NCI-H187 treated with DMSO at 0.1 percent for 48 hours (cell line): ENCODE measurements around the gene PFKFB3.
"Not testable (repeated sequence)": the region's sequence is repeated elsewhere in the genome, so short reads cannot be mapped to it uniquely, and the experiment has no call there.

ENCODE experiments used
- DNase-seq: peaks from one replicate; lab custom pipeline; 2025; lab: John Stamatoyannopoulos, UW

Gene PFKFB3

GRCh38 chr10:6178581-6178980, 24.2 kb upstream of the PFKFB3 start:
- no peak for DNase-seq

DNA sequence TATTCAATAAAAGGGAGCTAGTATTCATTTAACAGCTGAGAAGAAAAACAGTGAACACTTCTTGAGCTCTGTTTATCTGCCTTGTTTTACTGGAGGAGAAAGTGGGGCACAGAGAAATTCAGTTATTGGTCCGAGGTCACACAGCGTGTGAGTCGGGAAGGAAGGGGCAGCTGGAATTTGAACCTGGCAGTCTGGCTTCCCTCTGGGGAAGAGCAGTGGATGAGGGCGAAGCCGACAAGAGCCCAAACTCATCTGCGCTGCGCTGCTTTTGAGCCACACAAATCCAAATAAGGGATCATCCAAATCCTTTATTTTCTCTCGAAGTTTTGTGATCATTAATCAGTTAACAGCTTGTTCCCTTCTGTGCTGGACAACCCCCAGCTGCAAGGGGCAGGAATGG, 23.7 kb upstream of the PFKFB3 start:
- DNase-seq = no peak

DNA sequence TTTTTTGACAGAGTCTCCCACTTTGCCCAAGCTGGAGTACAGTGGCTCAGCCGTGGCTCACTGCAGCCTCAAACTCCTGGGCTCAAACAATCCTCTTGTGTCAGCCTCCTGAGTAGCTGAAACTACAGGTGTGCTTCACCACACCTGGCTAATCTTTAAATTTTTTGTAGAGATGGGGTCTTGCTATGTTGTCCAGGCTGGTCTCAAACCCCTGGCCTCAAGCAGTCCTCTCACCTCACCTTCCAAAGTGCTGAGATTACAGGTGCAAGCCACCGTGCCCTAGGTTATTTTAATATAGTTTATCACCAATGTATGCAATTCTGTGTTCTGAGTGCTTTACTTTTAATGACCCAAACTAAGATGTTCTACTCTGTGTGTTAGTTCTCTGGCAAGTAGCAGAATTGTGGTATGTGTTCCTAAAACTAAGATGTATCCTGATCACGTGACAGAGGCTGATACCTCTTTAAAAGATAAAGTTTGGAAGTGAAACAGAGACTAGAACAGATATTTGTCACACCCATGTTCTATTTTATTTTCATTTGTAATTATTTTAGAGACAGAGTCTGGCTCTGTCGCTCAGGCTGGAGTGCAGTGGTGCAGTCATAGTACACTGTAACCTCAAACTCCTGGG, 22.1 kb upstream of the PFKFB3 start:
- no peak for DNase-seq

- no peak for DNase-seq
Observed at GRCh38 chr10:6181249-6181648, 21.5 kb upstream of the PFKFB3 start.

- no peak for DNase-seq
Observed at GRCh38 chr10:6182454-6183098, 20.2 kb upstream of the PFKFB3 start.

- no peak for DNase-seq
Observed at GRCh38 chr10:6185039-6185716, 17.6 kb upstream of the PFKFB3 start.

DNA sequence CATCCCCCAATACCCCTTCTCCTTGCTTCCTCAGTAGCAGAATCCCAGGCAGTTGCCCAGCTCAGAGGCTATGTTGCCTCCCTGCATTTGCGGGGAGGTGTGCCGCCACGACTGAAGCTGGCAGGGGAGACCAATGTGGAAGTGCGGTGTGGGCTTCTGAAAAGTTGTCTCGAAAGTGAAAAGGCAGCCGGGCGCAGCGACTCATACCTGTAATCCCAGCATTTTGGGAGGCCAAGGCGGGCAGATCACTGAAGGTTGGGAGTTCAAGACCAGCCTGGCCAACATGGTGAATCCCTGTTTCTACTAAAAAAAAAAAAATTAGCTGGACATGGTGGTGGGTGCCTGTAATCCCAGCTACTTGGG, 15.9 kb upstream of the PFKFB3 start:
- no peak for DNase-seq

DNA sequence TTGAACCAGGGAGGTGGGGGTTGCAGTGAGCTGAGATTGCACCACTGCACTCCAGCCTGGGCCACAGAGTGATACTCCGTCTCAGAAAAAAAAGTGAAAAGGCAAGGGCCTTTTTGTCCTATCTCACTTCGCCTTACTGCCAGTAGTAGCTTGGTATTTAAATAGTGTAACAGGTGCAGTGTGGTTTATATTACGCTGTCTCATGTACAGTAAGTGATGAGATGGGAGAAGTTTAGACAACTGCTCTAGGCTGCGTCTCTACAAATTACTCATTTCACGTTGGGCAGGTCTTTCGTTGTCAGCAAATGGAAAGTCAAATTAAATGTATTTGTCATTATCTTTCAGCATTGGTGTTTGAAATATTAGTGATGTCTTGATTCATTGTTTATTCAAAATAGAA, 15.5 kb upstream of the PFKFB3 start:
- no peak for DNase-seq

DNA sequence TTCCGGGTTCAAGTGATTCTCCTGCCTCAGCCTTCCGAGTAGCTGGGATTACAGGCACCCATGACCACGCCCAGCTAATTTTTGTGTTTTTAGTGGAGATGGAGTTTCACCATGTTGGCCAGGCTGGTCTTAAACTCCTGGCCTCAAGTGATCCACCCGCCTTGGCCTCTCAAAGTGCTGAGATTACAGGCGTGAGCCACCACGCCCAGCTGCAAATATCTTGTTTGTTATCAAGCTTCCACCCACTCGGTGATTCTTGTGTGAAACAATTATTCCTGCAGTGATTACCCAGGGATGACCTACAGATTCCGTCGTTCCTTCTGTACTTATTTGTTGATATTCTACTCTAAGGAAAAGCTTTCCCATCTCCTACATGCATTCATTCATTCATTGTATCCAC, 12.7 kb upstream of the PFKFB3 start:
- not testable (repeated sequence) for DNase-seq

DNA sequence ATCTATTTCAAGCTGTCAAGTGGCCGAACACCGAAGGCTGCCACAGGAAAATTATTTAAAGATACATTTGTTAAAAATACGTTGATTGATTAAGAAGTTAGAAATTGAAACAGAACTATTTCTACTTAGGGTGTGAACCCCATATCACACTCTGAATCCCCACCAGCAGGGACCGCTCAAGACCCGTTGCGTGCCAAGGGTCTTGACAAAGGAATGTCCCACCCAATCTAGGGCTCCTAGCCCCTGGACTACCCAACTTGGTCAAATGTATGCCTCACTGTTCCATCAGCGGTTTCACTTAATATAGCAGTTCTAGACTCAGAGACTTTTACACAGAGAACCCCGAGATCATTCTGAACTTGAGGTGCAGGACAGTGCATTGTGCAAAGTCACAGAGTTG, 11.6 kb upstream of the PFKFB3 start:
- DNase-seq = no peak

GRCh38 chr10:6191569-6191968, 11.2 kb upstream of the PFKFB3 start:
- DNase-seq = no peak

- DNase-seq = not testable (repeated sequence)
Observed at GRCh38 chr10:6193342-6193741, 9.4 kb upstream of the PFKFB3 start.

- DNase-seq = no peak
Observed at GRCh38 chr10:6194311-6194710, 8.4 kb upstream of the PFKFB3 start.

GRCh38 chr10:6195376-6195775, 7.4 kb upstream of the PFKFB3 start:
- DNase-seq = no peak

GRCh38 chr10:6195846-6196245, 6.9 kb upstream of the PFKFB3 start:
- no peak for DNase-seq

DNA sequence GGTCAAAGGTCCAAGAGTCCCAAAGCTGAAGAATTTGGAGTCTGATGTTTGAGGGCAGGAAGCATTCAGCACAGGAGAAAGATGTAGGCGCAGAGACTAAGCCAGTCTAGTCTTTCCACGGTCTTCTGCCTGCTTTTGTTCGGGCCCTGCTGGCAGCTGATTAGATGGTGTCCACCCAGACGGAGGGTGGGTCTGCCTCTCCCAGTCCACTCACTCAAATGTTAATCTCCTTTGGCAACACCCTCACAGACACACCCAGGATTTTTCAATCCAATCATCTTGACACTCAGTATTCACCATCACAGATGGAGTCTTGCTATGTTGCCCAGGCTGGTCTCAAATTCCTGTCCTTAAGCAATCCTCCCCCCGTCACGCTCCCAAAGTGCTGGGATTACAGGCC, 6.2 kb upstream of the PFKFB3 start:
- DNase-seq = not testable (repeated sequence)

DNA sequence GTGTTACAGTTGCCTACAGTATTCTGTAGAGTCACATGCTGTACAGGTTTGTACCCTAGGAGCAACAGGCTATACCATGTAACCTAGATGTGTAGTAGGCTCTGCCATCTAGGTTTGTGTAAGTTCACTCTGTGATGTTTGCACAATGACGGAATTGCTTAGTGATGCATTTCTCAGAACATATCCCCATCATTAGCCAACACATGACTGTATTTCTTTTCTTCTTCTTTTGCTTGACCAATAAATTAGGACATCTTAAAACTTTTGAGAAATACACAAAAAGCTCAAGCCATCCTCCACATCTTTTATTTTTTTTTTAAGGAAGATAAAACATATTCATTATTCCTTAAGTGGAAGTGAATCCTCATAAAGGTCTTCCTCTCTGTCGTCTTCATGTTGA, 5.4 kb upstream of the PFKFB3 start:
- DNase-seq = no peak

GRCh38 chr10:6198171-6198570, 4.6 kb upstream of the PFKFB3 start:
- DNase-seq = no peak

DNA sequence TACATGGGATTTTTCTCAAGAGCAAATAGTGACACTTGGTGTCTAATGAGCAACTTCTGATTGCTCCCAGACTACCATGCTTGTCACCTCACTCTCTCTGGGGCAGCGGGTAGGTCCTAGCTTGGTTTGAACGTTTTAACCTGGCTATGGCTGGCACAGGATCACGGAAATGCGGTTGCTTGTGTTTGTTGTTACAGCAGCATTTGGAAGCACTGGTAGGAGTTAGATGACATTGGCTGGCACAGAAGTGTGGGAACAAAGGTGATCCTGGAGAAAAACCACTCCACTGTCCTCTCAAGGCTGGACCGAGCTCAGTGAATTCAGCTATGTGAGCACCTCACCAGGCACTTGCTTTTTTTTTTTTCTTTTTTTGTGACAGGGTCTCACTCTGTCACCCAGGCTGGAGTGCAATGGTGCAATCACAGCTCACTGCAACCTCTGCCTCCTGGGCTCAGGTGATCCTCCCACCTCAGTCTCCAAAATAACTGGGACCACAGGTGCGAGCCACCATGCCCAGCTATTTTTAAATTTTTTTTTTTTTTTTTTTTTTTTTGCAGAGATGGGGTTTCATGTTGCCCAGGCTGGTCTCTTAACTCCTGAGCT, 3.5 kb upstream of the PFKFB3 start:
- DNase-seq = no peak

GRCh38 chr10:6200440-6200733, 2.3 kb upstream of the PFKFB3 start:
- no peak for DNase-seq

DNA sequence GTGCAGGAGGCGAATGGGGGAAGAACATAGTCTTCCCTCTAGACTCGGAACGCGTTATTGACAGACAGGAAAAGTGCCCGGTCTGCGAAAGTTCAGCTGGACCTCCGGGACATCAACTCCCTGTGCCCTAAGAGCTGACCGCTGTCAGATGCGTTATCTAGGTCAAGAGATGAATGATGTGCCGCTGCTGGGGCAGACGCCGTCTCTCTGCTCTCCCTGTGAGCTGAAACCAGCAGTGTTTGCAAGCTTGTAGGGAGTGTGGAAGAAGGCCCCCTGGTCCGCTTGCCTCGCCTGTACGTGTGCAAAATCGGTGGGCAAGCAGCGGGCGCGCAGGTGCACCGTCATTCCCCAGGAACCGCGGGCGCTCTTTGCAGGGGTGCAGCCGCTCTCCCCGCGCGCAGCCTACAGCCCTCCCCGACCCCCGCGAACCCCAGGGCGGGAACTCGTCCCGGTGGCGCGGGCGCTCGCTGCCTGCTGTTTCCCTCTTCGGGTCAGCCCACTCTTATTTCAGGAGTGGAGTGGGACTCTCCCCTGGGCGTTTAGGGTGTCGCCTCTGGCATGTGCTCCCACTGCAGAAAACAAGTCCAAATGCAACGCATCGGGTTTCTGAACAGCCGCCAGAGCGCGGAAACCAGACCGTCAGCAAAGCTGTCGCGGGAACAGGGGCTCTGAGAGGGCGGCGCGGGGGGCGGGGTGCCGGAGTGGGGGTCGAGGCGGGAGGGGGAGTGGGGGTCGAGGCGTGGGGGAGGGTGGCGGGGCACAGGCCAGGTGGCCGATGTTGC, 1.8 kb upstream of the PFKFB3 start:
- no peak for DNase-seq

- no peak for DNase-seq
Observed at GRCh38 chr10:6201516-6201975, 1.2 kb upstream of the PFKFB3 start.
